ENCODE data around the gene SNTG2. TPM values are rescaled to one million over a fixed set of nuclear protein-coding genes. Genes with fewer than 3 reads are reported as not detected.

SNTG2 gene
- total RNA-seq, 3 donors from 2014 or later (not counting 1 experiment from before 2014, with no cell fraction given) = not detected

DNA sequence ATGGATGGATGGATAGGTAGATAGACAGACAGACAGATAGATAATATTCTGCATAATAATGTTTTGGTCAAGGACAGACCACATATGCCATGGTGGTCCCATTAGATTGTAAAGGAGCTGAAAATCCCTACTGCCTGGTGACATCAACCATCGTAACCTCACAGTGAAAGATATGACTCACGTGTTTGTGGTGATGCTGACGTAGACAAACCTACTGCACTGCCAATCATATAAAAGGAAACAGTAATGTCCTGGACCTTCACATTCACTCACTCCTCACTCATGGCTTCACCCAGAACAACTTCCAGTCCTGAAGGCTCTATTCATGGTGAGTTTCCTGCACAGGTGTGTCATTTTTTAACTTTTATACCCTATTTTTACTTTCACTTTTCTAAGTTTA is 259.7 kb downstream of the SNTG2 start:
- Histone ChIP-seq H3K27ac (ENCODE audit: low read length) (no peak overlapping the region), H3K36me3 (ENCODE audit: control insufficient read depth, insufficient read depth, low read length) (no peaks in the 10 kb centered on the region), H3K4me1 (ENCODE audit: control insufficient read depth, insufficient read depth, low read length) (no peaks in the 10 kb centered on the region), H3K27me3 (ENCODE audit: control insufficient read depth, insufficient read depth, low read length) (no peaks in the 10 kb centered on the region), H3K4me3 (ENCODE audit: low read length) (no peak overlapping the region), H3K9me3 (ENCODE audit: control insufficient read depth, insufficient read depth, low read length) (no peaks in the 10 kb centered on the region)
- Mint-ChIP-seq H3K4me3 (no peak overlapping the region), H3K9me3 (peaks cover 3 to 6% of the 10 kb centered on the region in 2 donors), H3K36me3 (no peaks in the 10 kb centered on the region), H3K4me1 (no peaks in the 10 kb centered on the region), H3K27ac (no peak overlapping the region), H3K27me3 (ENCODE audit: low read depth in 2 of 2) (peaks cover 4 to 21% of the 10 kb centered on the region in 2 donors)
- WGBS (ENCODE audit: insufficient coverage) = 86% methylated on average over 3 of the region's 3 CpGs
- TF ChIP-seq, protein P1, sequence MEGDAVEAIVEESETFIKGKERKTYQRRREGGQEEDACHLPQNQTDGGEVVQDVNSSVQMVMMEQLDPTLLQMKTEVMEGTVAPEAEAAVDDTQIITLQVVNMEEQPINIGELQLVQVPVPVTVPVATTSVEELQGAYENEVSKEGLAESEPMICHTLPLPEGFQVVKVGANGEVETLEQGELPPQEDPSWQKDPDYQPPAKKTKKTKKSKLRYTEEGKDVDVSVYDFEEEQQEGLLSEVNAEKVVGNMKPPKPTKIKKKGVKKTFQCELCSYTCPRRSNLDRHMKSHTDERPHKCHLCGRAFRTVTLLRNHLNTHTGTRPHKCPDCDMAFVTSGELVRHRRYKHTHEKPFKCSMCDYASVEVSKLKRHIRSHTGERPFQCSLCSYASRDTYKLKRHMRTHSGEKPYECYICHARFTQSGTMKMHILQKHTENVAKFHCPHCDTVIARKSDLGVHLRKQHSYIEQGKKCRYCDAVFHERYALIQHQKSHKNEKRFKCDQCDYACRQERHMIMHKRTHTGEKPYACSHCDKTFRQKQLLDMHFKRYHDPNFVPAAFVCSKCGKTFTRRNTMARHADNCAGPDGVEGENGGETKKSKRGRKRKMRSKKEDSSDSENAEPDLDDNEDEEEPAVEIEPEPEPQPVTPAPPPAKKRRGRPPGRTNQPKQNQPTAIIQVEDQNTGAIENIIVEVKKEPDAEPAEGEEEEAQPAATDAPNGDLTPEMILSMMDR (IDR thresholded peaks at IDR 0.05) = no peak
- intact Hi-C loops (cut with micrococcal nuclease) = no loop called here
- DNase-seq (no peak), ATAC-seq (no peak)

DNA sequence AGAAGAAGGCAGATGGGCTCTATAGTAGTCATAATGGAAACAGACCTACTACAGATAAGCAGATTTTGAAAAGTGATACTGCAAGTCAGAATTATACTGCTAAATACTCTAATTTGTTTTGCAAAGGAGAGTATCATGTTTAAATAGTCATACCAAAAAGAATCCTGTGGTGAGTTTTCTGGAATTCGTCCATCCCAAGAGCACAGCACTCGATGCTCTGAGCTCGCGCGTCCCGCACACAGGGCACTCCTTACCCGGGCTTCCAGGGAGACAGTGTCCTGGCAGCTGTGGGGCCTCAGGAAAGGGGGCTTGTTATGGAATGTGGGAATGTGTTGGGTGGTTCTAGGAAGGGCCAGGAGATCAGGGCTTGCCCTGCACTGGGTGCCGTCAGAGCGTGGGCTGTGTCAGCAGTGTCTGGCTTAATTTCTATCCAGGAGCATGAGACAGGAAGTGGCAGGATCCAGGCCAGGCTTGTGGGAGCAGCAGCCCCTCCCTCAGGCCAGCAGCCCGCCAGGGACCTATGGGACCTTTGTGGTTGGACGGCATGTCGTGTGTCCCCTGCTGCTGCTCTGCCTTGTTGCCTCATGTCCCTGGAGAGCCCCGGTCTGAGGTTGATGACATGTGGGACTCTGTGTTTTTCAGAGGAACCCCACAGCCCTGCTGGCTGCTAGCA is 269.4 kb downstream of the SNTG2 start:
- TF ChIP-seq, protein P1 (IDR thresholded peaks at IDR 0.05) = no peak
- DNase-seq (no peak), ATAC-seq (no peak)
- peaks cover 3 to 9% of the 10 kb centered on the region in 2 donors for H3K27me3 Mint-ChIP-seq (ENCODE audit: low read depth in 2 of 2)
- Histone ChIP-seq H3K9me3 (ENCODE audit: control insufficient read depth, insufficient read depth, low read length) (no peaks in the 10 kb centered on the region), H3K27ac (ENCODE audit: low read length) (no peak overlapping the region), H3K36me3 (ENCODE audit: control insufficient read depth, insufficient read depth, low read length) (no peaks in the 10 kb centered on the region), H3K4me3 (ENCODE audit: low read length) (no peak overlapping the region), H3K4me1 (ENCODE audit: control insufficient read depth, insufficient read depth, low read length) (no peaks in the 10 kb centered on the region), H3K27me3 (ENCODE audit: control insufficient read depth, insufficient read depth, low read length) (no peaks in the 10 kb centered on the region)
- peaks cover 6 to 7% of the 10 kb centered on the region in 2 donors for H3K9me3 Mint-ChIP-seq
- no peak overlapping the region for H3K27ac Mint-ChIP-seq
- WGBS (ENCODE audit: insufficient coverage) = 79% methylated on average over 13 of the region's 13 CpGs
- intact Hi-C loops (cut with micrococcal nuclease) = no loop called here
- no peaks in the 10 kb centered on the region for H3K36me3 Mint-ChIP-seq
- H3K4me3 Mint-ChIP-seq = no peak overlapping the region
- no peaks in the 10 kb centered on the region for H3K4me1 Mint-ChIP-seq

DNA sequence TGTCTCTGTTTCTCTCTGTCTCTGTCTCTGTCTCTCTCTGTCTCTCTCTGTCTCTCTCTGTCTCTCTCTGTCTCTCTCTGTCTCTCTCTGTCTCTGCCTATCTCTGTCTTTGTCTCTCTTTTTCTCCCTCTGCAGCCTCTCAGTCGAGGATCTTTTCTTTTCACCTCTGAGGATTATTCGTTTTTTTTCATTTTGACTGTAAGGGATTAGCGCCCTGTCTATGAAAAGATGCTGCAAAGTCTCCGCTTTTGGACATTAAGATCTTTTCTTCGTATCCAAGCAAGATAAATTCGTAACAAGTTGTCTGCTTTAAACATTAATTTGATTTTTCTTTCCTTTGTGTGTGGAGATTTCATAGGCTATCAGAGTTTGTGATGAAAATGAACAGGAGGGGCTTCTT is 271.4 kb downstream of the SNTG2 start:
- no peaks in the 10 kb centered on the region for H3K9me3 ChIP-seq (ENCODE audit: control insufficient read depth, insufficient read depth, low read length)
- no peaks in the 10 kb centered on the region for H3K4me1 ChIP-seq (ENCODE audit: control insufficient read depth, insufficient read depth, low read length)
- intact Hi-C loops (cut with micrococcal nuclease) = no loop called here
- H3K4me3 ChIP-seq (ENCODE audit: low read length) = no peak overlapping the region
- no peak overlapping the region for H3K27ac ChIP-seq (ENCODE audit: low read length)
- no peak overlapping the region for H3K27ac Mint-ChIP-seq
- ATAC-seq = no peak
- WGBS (ENCODE audit: insufficient coverage) = 91% methylated on average over 6 of the region's 6 CpGs
- H3K4me1 Mint-ChIP-seq = no peaks in the 10 kb centered on the region
- H3K27me3 ChIP-seq (ENCODE audit: control insufficient read depth, insufficient read depth, low read length) = no peaks in the 10 kb centered on the region
- H3K9me3 Mint-ChIP-seq = peaks cover 6 to 7% of the 10 kb centered on the region in 2 donors
- H3K36me3 Mint-ChIP-seq = no peaks in the 10 kb centered on the region
- DNase-seq = no peak
- TF ChIP-seq, protein P1 (IDR thresholded peaks at IDR 0.05) = no peak
- H3K27me3 Mint-ChIP-seq (ENCODE audit: low read depth in 2 of 2) = peaks cover 3 to 9% of the 10 kb centered on the region in 2 donors
- no peak overlapping the region for H3K4me3 Mint-ChIP-seq
- no peaks in the 10 kb centered on the region for H3K36me3 ChIP-seq (ENCODE audit: control insufficient read depth, insufficient read depth, low read length)

DNA sequence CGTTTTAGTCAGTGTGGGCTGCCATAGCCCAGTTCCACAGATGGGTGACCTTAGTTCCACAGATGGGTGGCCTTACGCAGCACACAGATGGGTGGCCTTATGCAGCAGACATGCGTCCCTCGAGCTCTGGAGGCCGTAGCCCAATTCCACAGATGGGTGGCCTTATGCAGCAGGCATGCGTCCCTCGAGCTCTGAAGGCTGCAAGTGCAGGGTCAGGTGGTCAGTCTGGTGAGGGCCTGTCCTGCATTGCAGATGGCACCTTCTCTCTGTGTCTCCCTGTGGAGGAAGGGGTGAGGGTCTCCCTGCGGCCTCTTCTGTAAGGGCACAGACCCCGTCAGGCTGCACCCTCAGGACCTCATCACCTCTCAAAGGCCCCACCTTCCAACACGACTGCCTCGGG is 273.1 kb downstream of the SNTG2 start:
- Mint-ChIP-seq H3K27me3 (ENCODE audit: low read depth in 2 of 2) (peaks cover 0 to 2% of the 10 kb centered on the region in 2 donors), H3K4me3 (no peak overlapping the region), H3K9me3 (peaks cover 6 to 7% of the 10 kb centered on the region in 2 donors), H3K4me1 (no peaks in the 10 kb centered on the region), H3K36me3 (no peaks in the 10 kb centered on the region), H3K27ac (no peak overlapping the region)
- TF ChIP-seq, protein P1 (IDR thresholded peaks at IDR 0.05) = no peak
- Histone ChIP-seq H3K27ac (ENCODE audit: low read length) (no peak overlapping the region), H3K27me3 (ENCODE audit: control insufficient read depth, insufficient read depth, low read length) (no peaks in the 10 kb centered on the region), H3K36me3 (ENCODE audit: control insufficient read depth, insufficient read depth, low read length) (no peaks in the 10 kb centered on the region), H3K4me3 (ENCODE audit: low read length) (no peak overlapping the region), H3K9me3 (ENCODE audit: control insufficient read depth, insufficient read depth, low read length) (no peaks in the 10 kb centered on the region), H3K4me1 (ENCODE audit: control insufficient read depth, insufficient read depth, low read length) (no peaks in the 10 kb centered on the region)
- ATAC-seq (no peak), DNase-seq (no peak)
- intact Hi-C loops (cut with micrococcal nuclease) = no loop called here
- WGBS (ENCODE audit: insufficient coverage) = 86% methylated on average over 11 of the region's 11 CpGs

All from natural killer cell (primary cell).